D721Med (cell line): ENCODE measurements around the gene DEPDC5.

Experiments
- DNase-seq: peaks from one replicate; pipeline ENCODE4 v3.0.0; 2011; ENCODE audit warnings: low spot score; ENCODE audit not compliant: insufficient read length
- FAIRE-seq: peaks from 2 replicates; lab custom pipeline; 2011; peaks lifted over from hg19 to GRCh38; lab: Jason Lieb, UNC
- TF ChIP-seq, protein P1 (sequence below): IDR thresholded peaks from 2 replicates; pipeline ENCODE4 v1.5.1; 2012; ENCODE audit warnings: mild to moderate bottlenecking, control low read depth; ENCODE audit not compliant: insufficient read depth; ENCODE audit errors: missing control alignments

The DEPDC5 gene

DNA sequence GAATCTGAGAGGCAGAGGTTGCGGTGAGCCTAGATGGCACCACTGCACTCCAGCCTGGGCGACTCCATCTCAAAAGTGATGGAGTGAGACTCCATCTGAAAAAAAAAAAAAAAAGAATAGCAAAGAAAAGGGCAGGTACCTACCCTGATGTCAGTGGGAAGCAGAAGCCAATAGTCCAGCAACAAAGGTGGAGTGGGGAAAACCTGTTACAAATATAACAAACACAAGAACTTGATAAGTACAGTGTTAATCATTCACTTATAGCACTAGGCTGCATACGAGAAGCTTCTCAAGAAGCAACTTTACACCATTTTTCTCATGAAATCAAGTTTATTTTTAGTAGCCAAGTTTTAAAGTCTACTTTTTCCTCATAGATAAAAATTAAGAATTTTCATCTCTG lies 128.0 kb downstream of the DEPDC5 start:
- FAIRE-seq (no peak), DNase-seq (no peak)
- TF ChIP-seq, protein P1, sequence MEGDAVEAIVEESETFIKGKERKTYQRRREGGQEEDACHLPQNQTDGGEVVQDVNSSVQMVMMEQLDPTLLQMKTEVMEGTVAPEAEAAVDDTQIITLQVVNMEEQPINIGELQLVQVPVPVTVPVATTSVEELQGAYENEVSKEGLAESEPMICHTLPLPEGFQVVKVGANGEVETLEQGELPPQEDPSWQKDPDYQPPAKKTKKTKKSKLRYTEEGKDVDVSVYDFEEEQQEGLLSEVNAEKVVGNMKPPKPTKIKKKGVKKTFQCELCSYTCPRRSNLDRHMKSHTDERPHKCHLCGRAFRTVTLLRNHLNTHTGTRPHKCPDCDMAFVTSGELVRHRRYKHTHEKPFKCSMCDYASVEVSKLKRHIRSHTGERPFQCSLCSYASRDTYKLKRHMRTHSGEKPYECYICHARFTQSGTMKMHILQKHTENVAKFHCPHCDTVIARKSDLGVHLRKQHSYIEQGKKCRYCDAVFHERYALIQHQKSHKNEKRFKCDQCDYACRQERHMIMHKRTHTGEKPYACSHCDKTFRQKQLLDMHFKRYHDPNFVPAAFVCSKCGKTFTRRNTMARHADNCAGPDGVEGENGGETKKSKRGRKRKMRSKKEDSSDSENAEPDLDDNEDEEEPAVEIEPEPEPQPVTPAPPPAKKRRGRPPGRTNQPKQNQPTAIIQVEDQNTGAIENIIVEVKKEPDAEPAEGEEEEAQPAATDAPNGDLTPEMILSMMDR = no peak

DNA sequence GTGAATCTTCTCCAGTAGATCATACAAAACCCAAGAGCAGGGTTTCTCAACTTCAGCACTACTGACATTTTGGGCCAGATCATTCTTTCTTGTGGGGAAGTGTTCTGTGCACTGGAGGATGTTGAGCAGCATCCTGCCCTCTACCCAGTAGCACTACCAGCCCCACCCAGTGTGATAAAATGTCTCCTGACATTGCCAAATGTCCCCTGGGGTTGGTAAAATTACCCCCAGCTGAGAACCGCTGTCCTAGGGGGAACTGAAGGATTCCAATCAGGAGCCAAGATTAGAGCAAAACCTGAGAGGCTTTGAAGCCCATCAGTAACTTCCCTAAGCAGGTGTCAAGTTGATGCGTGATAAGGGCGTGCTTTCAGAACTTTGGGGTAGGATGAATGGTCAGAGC lies 129.2 kb downstream of the DEPDC5 start:
- DNase-seq (no peak), FAIRE-seq (no peak)
- TF ChIP-seq, protein P1 = no peak

DNA sequence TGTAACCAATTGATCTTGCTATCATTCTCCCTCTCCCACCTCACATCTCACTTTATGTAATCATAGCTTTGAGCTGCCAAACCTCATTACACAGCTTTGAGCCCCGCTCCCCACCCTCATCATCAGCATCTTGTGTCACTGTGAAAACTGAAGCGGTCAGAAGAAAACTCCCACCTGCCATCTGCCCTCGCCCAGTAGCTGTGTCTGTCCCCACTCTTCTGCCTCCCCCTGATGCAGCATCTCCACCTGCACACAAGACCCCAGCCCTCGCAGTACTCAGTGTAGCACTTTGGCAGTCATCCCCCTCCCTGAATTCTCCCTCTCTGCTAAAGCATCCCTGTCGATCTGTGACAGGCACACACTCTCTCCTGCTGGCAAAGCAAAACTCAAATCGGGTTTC lies 130.2 kb downstream of the DEPDC5 start:
- DNase-seq = no peak
- TF ChIP-seq, protein P1 = no peak
- no peak for FAIRE-seq

DNA sequence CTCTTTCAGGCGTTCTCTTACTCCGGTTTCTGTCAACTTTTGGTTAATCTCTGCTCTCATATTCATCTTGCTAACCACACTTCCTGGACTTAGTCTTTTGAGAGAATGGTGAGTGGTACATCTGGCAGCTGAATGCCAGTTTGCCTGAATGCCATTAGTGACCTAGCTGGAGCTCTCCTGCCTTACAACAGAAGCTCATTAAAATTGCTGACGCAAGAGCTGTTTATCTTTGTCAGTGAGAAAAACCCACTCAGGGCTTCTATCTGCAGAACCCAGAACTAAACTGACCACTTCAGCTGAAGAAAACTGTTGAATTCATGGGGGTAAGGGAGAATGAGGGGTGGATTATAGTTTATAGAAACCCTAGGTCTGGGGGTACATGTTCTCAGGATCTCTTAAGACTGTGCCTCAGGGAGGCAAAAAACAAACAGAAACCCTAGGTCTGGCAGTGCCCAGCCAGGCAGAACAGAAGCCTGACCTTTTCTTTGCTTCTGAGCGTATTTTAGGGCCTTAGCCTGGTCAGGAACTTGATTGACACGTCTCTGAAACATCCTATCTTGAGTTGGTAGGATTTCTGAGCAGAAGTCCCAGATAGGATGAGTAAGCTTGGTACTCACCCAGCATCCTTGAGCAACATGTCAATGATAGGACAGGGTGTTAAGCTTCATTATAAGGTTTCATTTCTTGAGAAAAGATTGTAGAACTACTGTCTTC lies 137.7 kb downstream of the DEPDC5 start:
- DNase-seq (no peak), FAIRE-seq (no peak)
- TF ChIP-seq, protein P1 = no peak

DNA sequence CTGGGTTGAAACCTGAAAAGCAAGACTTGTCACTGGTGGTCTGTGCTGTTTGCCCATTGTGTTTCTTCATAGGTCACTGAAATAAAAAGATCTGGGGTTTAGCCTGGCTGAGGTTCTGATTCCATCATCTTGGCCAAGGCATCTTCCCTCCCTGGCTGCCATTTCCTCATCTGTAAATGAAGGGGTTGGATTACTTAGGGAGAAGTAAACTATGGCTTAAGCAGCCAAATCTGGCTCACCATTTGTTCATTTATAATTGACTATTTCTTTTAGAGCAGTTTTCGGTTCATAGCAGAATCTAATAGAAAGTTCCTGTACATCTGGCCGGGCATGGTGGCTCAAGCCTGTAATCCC lies 138.2 kb downstream of the DEPDC5 start:
- DNase-seq (no peak), FAIRE-seq (no peak)
- TF ChIP-seq, protein P1 = no peak

DNA sequence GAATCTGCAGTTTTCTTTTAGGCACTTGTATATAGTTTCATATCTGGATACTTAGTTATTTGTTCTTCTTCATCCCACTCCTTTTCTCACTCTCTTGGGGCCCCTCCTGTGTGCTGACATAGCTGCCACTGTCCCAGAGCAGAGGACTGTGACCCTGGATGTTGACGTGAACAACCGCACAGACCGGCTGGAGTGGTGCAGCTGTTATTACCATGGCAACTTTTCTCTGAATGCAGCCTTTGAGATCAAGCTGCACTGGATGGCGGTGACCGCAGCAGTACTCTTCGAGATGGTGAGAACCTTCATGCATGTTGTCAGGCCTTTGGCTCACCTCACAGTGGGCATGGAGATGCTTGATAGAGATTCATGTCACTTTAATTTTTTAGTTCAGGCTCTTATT lies 139.6 kb downstream of the DEPDC5 start:
- no peak for FAIRE-seq
- no peak for DNase-seq
- TF ChIP-seq, protein P1 = no peak

DNA sequence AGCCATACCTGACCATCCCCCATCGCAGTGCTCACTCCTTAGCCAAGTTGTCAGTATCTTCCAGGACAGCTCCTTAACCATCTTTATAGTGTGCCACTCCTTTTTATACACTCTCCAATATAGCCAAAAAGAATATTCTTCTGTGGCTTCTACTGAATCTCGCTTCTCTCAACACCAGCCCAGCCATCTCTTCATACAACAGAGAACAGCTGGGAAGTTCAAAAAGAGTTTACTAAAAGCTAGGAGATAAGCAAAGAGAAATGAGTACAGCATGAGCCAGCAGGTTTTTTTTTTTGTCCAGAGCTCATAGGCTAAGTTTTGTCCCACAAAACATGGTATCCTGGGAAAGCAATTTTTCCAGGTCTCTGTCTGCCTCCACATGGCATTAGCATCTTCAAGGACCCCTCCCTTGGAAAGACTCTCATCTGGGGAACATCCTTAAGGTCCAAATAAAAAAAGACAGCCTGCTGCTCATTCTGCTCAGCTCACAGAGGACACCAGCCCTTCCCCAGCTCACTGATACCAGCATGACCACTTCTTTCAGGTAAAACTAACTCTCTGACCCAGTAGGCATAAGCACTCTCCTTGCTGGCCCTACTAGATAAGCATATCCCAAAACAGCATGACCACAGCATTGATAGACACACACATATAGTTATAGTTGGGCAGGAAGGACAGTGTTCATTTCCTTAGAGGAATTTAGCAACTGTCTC lies 141.7 kb downstream of the DEPDC5 start:
- TF ChIP-seq, protein P1 = no peak
- DNase-seq (no peak), FAIRE-seq (no peak)
